Activated CD4-positive, alpha-beta memory T cell treated with anti-CD3 and anti-CD28 coated beads for 36 hours (primary cell): ENCODE measurements around the gene NIPAL3. TPM values are rescaled to one million over a fixed set of nuclear protein-coding genes. Genes with fewer than 3 reads are reported as not detected.
"Not testable (repeated sequence)": the region's sequence is repeated elsewhere in the genome, so short reads cannot be mapped to it uniquely, and the experiment has no call there.

Experiments used
- CTCF ChIA-PET: fragments of 350-600 bp; sonication (Branson Sonifier 250); formaldehyde crosslinking; loops from one replicate; lab custom pipeline; 2021; ENCODE audit warnings: antibody characterized with exemption, inconsistent platforms; lab: Charles Lee
- POLR2A ChIA-PET: fragments of 350-600 bp; sonication (Branson Sonifier 250); formaldehyde crosslinking; loops from one replicate; lab custom pipeline; 2021; ENCODE audit warnings: antibody characterized with exemption; lab: Charles Lee
- DNase-seq: peaks from one replicate; pipeline ENCODE4 v3.0.0-alpha.2; 2020
- H3K27ac Mint-ChIP-seq: one replicate; pipeline ENCODE4 v1.8.0; 2021; ENCODE audit warnings: mixed read lengths
- H3K27me3 Mint-ChIP-seq: one replicate; pipeline ENCODE4 v1.8.0; 2021; ENCODE audit warnings: mixed read lengths
- H3K36me3 Mint-ChIP-seq: one replicate; pipeline ENCODE4 v1.8.0; 2021; ENCODE audit warnings: mixed read lengths
- H3K4me1 Mint-ChIP-seq: one replicate; pipeline ENCODE4 v1.8.0; 2021; ENCODE audit warnings: low read depth, mixed read lengths
- H3K4me3 Mint-ChIP-seq: one replicate; pipeline ENCODE4 v1.8.0; 2021; ENCODE audit warnings: mild to moderate bottlenecking, mixed read lengths
- H3K9me3 Mint-ChIP-seq: one replicate; pipeline ENCODE4 v1.8.0; 2021; ENCODE audit warnings: mixed read lengths
- intact Hi-C: fragments of 100-400 bp; cut with micrococcal nuclease; formaldehyde crosslinking; loops from one replicate; pipeline ENCODE4 v1.15.1; 2023
- total RNA-seq, 2 experiments: library from RNA; stranded (reverse); gene quantifications; one replicate each; pipeline ENCODE4 v1.2.3, GENCODE V29; 2021

The NIPAL3 gene
- total RNA-seq, 2 experiments from 2014 or later = 39.3 to 42.4 TPM

GRCh38 chr1:24442764-24443163 lies 27.2 kb downstream of the NIPAL3 start:
- Mint-ChIP-seq H3K9me3 (no peaks in the 10 kb centered on the region), H3K27me3 (no peaks in the 10 kb centered on the region), H3K4me1 (peaks cover 3% of the 10 kb centered on the region), H3K4me3 (no peak overlapping the region), H3K27ac (no peak overlapping the region), H3K36me3 (peaks cover 25% of the 10 kb centered on the region)
- POLR2A ChIA-PET = no interaction called here
- DNase-seq = no peak
- intact Hi-C loops = no loop called here
- CTCF ChIA-PET = interaction anchor here (0.9 to 1.2 kb wide), 2 partner anchors 10 to 144 kb away, joined by 3 to 4 read pairs; no protein-coding TSS in a partner anchor

GRCh38 chr1:24443241-24443656 lies 27.6 kb downstream of the NIPAL3 start:
- DNase-seq = no peak
- Mint-ChIP-seq H3K27me3 (no peaks in the 10 kb centered on the region), H3K36me3 (peaks cover 25% of the 10 kb centered on the region), H3K4me3 (no peak overlapping the region), H3K9me3 (no peaks in the 10 kb centered on the region), H3K27ac (no peak overlapping the region), H3K4me1 (peaks cover 3% of the 10 kb centered on the region)
- intact Hi-C loops = no loop called here
- CTCF ChIA-PET = interaction anchor here (0.9 to 1.5 kb wide), 3 partner anchors 11 to 144 kb away, joined by 3 to 5 read pairs (median 4); partner anchors contain the start of gene NIPAL3
- POLR2A ChIA-PET = no interaction called here

GRCh38 chr1:24446446-24446845 lies 30.8 kb downstream of the NIPAL3 start:
- H3K4me1 Mint-ChIP-seq, POLR2A ChIA-PET, intact Hi-C loops, DNase-seq, H3K27ac Mint-ChIP-seq, H3K27me3 Mint-ChIP-seq, H3K4me3 Mint-ChIP-seq, H3K9me3 Mint-ChIP-seq: not testable (repeated sequence)
- peaks cover 36% of the 10 kb centered on the region for H3K36me3 Mint-ChIP-seq
- CTCF ChIA-PET = interaction anchor here (0.8 kb wide), 1 partner anchor 12 kb away, joined by 3 read pairs; no protein-coding TSS in a partner anchor

DNA sequence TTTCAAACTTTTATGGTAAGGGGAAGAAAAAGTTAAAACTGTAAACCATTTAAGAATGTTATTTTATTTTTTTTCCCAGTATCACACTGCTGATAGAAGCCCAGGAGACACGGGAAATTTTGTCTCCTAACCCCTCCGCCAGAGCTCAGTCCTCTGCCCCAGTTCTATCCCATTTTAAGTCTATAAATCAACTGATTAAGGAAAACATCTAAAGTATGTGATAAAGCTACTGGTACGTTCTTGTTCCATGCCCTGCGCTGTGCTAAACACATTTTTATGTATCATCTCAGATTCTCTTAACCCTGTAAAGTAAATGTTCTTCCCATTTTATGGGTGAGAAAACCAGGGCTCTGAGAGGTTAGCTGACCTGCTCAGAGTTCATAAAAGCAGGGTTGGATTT lies 34.7 kb downstream of the NIPAL3 start:
- no peak overlapping the region for H3K4me3 Mint-ChIP-seq
- CTCF ChIA-PET = no interaction called here

GRCh38 chr1:24450857-24451397 lies 35.3 kb downstream of the NIPAL3 start:
- Mint-ChIP-seq H3K4me1 (peaks cover 2% of the 10 kb centered on the region), H3K27me3 (no peaks in the 10 kb centered on the region), H3K27ac (no peak overlapping the region), H3K9me3 (no peaks in the 10 kb centered on the region), H3K36me3 (peaks cover 44% of the 10 kb centered on the region), H3K4me3 (no peak overlapping the region)
- CTCF ChIA-PET = no interaction called here
- POLR2A ChIA-PET = no interaction called here
- DNase-seq = no peak
- intact Hi-C loops = no loop called here

More for the DNA sequence above, 34.7 kb downstream of the NIPAL3 start:
- Mint-ChIP-seq H3K27ac (no peak overlapping the region), H3K9me3 (no peaks in the 10 kb centered on the region), H3K36me3 (peaks cover 49% of the 10 kb centered on the region), H3K4me1 (peaks cover 2% of the 10 kb centered on the region), H3K27me3 (no peaks in the 10 kb centered on the region)
- intact Hi-C loops = no loop called here
- POLR2A ChIA-PET = no interaction called here
- DNase-seq = no peak

DNA sequence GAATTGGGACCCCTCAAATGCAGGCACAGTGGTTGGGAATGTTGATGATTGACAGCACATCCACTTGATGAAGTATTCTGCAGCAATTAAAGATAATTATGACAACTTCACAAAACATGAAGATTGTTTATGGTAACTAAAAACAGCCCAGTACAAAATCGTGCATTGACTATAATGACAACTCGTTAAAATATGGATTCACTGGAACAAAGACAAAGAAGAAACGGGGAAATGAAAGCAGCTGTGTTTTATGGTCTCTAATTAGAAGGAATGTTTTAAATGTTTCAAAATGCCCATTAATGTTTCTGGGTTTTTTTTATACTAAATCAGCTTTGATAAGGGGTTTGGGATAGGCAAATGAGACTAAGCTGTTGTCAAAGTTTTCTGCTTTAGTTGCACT lies 36.1 kb downstream of the NIPAL3 start:
- ChIA-PET CTCF (interaction anchor here (1.0 kb wide), 1 partner anchor 60 kb away, joined by 3 read pairs; no protein-coding TSS in a partner anchor), POLR2A (no interaction called here)

DNA sequence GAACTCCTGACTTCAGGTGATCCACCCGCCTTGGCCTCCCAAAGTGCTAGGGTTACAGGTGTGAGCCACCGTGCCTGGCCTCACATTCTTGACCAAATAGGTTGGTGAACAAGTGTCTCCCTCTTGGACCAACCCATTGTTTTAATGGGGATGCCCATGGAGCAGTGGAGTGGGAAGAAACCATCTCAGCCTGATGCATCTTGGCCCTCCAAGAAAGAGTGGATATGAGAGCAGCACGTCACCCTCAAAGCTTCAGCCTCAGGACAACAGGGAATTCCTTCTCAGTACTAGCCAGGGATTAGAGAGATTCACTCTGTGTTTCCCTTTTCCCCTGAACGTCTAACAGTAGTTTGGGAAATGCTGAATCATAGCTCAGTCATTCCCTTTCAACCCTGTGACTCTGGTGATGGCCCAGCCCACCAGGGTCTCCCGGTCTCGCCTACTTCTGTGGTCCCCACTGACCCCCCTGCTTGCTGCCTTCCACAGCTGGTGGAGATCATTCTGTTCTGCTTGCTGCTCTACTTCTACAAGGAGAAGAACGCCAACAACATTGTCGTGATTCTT lies 37.4 kb downstream of the NIPAL3 start:
- DNase-seq = no peak
- Mint-ChIP-seq H3K36me3 (peaks cover 41% of the 10 kb centered on the region), H3K9me3 (no peaks in the 10 kb centered on the region), H3K4me1 (peaks cover 2% of the 10 kb centered on the region), H3K4me3 (no peak overlapping the region), H3K27me3 (no peaks in the 10 kb centered on the region), H3K27ac (no peak overlapping the region)
- intact Hi-C loops = no loop called here
- ChIA-PET CTCF (no interaction called here), POLR2A (interaction anchor here (1.5 kb wide), 1 partner anchor 48 kb away, joined by 5 read pairs; no protein-coding TSS in a partner anchor)

More for the DNA sequence above, 36.1 kb downstream of the NIPAL3 start:
- intact Hi-C loops = no loop called here
- H3K9me3 Mint-ChIP-seq = no peaks in the 10 kb centered on the region
- peaks cover 2% of the 10 kb centered on the region for H3K4me1 Mint-ChIP-seq
- no peak overlapping the region for H3K27ac Mint-ChIP-seq
- peaks cover 39% of the 10 kb centered on the region for H3K36me3 Mint-ChIP-seq
- no peaks in the 10 kb centered on the region for H3K27me3 Mint-ChIP-seq
- H3K4me3 Mint-ChIP-seq = no peak overlapping the region
- no peak for DNase-seq

DNA sequence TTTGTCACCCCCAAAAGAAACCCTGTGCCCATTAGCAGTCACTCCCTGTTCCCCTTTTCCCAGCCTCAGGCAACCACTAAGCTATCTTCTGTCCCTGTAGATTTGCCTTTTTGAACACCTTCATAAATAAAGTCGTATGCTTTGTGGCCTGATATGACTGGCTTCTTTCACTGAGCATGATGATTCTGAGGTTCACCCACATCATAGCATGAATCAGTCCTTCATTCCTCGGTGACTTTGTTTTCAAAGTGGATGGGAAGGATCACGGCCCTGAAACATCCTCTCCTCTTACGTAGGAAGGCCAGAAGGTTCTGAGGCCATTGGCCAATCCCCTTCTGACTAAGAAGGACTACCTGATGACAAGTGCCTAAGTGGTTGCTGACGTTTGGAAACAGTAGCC lies 39.1 kb downstream of the NIPAL3 start:
- no peak for DNase-seq
- CTCF ChIA-PET = interaction anchor here (1.0 kb wide), 1 partner anchor 39 kb away, joined by 3 read pairs; the partner anchor contains the start of gene NIPAL3
- Mint-ChIP-seq H3K27me3 (no peaks in the 10 kb centered on the region), H3K4me1 (peaks cover 4% of the 10 kb centered on the region), H3K4me3 (no peak overlapping the region), H3K36me3 (peaks cover 45% of the 10 kb centered on the region), H3K27ac (peak overlapping the region; percentile 25), H3K9me3 (no peaks in the 10 kb centered on the region)
- POLR2A ChIA-PET = no interaction called here
- intact Hi-C loops = no loop called here

GRCh38 chr1:24455272-24455671 lies 39.7 kb downstream of the NIPAL3 start:
- no peak for DNase-seq
- CTCF ChIA-PET = interaction anchor here (1.1 kb wide), 1 partner anchor 141 kb away, joined by 3 read pairs; no protein-coding TSS in a partner anchor
- H3K27me3 Mint-ChIP-seq = no peaks in the 10 kb centered on the region
- peaks cover 49% of the 10 kb centered on the region for H3K36me3 Mint-ChIP-seq
- no peak overlapping the region for H3K4me3 Mint-ChIP-seq
- H3K4me1 Mint-ChIP-seq = peaks cover 8% of the 10 kb centered on the region
- peak overlapping the region; percentile 25 for H3K27ac Mint-ChIP-seq
- H3K9me3 Mint-ChIP-seq = no peaks in the 10 kb centered on the region
- intact Hi-C loops = no loop called here
- POLR2A ChIA-PET = no interaction called here

GRCh38 chr1:24457866-24458265 lies 42.3 kb downstream of the NIPAL3 start:
- H3K9me3 Mint-ChIP-seq = peaks cover 9% of the 10 kb centered on the region

DNA sequence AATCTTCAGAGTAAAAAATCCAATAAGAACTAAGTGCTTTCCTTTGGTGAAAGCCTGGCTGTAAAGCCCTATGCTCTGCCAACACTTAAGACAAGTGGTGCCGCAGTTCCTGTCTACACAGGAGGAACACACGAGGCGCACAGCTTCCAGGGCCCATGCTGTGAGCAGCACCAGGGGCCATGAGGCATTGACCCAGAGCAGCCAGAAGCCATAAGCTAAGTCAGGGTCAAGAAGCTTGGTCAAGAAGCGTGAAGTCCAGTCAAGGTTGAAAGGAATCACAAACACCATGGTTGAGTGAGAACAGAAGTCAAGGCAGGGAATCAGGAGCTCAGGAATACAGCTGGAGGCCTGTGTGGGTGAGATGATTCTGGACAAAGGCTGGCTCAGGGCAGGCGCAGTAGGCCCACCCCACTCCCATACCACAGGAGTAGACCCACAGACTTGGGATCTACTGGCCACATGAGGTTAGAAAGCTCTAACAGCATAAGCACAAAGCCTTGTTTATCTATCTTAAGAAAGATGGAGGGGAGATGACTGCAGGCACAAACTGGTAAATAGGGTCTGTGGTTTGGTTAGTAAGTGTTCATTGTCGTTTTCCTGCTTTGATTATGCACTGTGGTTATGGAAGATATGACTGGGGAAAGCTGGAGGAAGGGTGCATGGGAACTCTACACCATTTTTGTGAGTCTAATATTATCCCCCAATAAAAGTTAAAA lies 44.1 kb downstream of the NIPAL3 start:
- intact Hi-C loops = no loop called here
- H3K9me3 Mint-ChIP-seq = peaks cover 9% of the 10 kb centered on the region
- POLR2A ChIA-PET = interaction anchor here (0.6 kb wide), 1 partner anchor 460 kb away, joined by 3 read pairs; no protein-coding TSS in a partner anchor
- H3K4me1 Mint-ChIP-seq = peaks cover 21% of the 10 kb centered on the region
- CTCF ChIA-PET = interaction anchor here (1.2 to 2.2 kb wide), 2 partner anchors 21 to 67 kb away, joined by 3 to 11 read pairs; no protein-coding TSS in a partner anchor
- H3K36me3 Mint-ChIP-seq = peaks cover 52% of the 10 kb centered on the region
- DNase-seq = no peak
- no peaks in the 10 kb centered on the region for H3K27me3 Mint-ChIP-seq
- peak overlapping the region; percentile 20 for H3K27ac Mint-ChIP-seq
- H3K4me3 Mint-ChIP-seq = no peak overlapping the region

More at GRCh38 chr1:24457866-24458265, 42.3 kb downstream of the NIPAL3 start:
- H3K27me3 Mint-ChIP-seq = no peaks in the 10 kb centered on the region
- POLR2A ChIA-PET = no interaction called here
- H3K4me3 Mint-ChIP-seq = no peak overlapping the region
- H3K36me3 Mint-ChIP-seq = peaks cover 60% of the 10 kb centered on the region
- intact Hi-C loops = no loop called here
- DNase-seq = no peak
- no peak overlapping the region for H3K27ac Mint-ChIP-seq
- H3K4me1 Mint-ChIP-seq = peaks cover 12% of the 10 kb centered on the region
- CTCF ChIA-PET = interaction anchor here (1.0 to 1.5 kb wide), 2 partner anchors 11 to 259 kb away, joined by 3 read pairs; no protein-coding TSS in a partner anchor

DNA sequence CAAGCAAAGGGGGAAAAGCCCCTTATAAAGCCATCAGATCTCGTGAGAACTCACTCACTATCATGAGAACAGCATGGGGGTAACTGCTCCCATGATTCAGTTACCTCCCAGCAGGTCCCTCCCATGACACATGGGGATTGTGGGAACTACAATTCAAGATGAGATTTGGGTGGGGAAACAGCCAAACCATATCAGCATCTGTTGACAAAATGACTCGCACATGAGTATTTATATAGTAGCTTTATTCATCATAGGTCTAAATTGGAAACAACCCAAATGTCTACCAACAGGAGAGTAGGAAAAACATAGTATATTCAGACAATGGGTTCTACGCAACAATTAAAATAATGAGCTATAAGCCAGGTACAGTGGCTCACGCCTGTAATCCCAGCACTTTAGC lies 46.5 kb downstream of the NIPAL3 start:
- H3K27me3 Mint-ChIP-seq, H3K27ac Mint-ChIP-seq, POLR2A ChIA-PET, H3K4me3 Mint-ChIP-seq, DNase-seq, intact Hi-C loops, H3K9me3 Mint-ChIP-seq: not testable (repeated sequence)
- CTCF ChIA-PET = interaction anchor here (2.3 kb wide), 1 partner anchor 125 kb away, joined by 7 read pairs; no protein-coding TSS in a partner anchor
- peaks cover 53% of the 10 kb centered on the region for H3K36me3 Mint-ChIP-seq
- H3K4me1 Mint-ChIP-seq = peaks cover 25% of the 10 kb centered on the region
